Choroid plexus epithelial cell (primary cell): Measurements from ENCODE around the gene RASGEF1C.

Experiments
- DNase-seq: peaks from one replicate; pipeline ENCODE4 v3.0.0-alpha.2; 2010; ENCODE audit warnings: low read depth
- H3K4me3 ChIP-seq: 2 replicates; pipeline ENCODE4 v1.5.1; 2011; ENCODE audit warnings: low read depth, mild to moderate bottlenecking, control low read depth, low read length, moderate library complexity
- TF ChIP-seq, protein P1 (sequence below): conservative IDR thresholded peaks from 2 replicates; pipeline ENCODE4 v1.5.1; 2011; ENCODE audit warnings: low read depth, mild to moderate bottlenecking, control low read depth, inconsistent platforms, low read length, moderate library complexity

Gene RASGEF1C

DNA sequence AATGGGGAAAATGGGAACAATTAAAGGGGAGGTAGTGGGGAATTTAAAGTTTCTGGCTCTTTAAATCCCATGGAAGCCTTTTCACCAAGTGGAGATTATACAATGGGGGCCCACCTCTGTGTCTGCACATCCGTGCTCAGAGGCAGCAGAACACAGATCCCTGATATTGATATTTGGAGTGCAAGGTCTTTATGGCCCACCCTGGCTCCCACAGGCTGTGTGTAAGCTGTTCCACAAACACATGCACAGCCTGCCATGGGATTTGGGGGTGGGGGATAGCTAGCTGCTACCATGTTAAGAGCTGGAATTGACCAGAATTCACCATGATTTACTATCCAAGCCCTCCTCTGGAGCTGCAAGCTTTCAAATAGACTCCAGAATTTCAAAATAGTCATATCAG, 55.9 kb downstream of the RASGEF1C start:
- TF ChIP-seq, protein P1, sequence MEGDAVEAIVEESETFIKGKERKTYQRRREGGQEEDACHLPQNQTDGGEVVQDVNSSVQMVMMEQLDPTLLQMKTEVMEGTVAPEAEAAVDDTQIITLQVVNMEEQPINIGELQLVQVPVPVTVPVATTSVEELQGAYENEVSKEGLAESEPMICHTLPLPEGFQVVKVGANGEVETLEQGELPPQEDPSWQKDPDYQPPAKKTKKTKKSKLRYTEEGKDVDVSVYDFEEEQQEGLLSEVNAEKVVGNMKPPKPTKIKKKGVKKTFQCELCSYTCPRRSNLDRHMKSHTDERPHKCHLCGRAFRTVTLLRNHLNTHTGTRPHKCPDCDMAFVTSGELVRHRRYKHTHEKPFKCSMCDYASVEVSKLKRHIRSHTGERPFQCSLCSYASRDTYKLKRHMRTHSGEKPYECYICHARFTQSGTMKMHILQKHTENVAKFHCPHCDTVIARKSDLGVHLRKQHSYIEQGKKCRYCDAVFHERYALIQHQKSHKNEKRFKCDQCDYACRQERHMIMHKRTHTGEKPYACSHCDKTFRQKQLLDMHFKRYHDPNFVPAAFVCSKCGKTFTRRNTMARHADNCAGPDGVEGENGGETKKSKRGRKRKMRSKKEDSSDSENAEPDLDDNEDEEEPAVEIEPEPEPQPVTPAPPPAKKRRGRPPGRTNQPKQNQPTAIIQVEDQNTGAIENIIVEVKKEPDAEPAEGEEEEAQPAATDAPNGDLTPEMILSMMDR: no peak
- H3K4me3 ChIP-seq: no peak overlapping the region
- DNase-seq: no peak

DNA sequence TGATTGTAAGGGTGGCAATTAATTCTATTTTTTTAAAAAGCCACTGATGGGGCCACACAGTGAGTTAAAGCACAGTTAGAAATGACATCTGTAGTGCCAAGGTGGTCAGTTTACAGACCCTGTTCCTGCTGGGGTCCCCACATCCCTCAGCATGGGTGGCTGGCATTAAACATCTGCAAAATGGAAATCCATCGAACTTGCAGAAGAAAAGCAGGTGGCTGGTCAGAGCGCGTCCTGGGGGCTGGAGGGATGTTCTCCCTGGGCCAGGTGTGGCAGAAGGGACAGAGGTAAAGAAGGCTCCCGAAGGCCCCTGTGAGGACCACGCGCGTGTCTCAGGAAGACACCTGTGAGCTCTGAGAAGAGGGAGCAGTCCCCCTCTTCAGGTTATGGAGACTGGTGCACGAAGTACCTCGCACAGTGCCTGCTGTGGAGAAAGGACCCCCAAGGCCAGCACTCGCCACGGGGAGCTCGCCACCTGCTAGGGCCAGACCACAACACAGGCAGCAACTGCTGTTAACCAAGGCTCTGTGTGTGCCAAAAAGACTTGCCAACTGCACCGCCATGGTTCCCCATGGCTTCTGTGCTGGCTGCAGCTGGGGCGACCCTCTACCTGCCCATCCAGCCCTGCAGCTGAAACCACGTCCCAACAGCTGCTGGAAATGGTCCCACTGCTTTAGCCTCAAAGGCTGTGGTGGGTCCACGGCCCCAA, 65.2 kb downstream of the RASGEF1C start:
- TF ChIP-seq, protein P1: no peak
- no peak overlapping the region for H3K4me3 ChIP-seq
- no peak for DNase-seq

DNA sequence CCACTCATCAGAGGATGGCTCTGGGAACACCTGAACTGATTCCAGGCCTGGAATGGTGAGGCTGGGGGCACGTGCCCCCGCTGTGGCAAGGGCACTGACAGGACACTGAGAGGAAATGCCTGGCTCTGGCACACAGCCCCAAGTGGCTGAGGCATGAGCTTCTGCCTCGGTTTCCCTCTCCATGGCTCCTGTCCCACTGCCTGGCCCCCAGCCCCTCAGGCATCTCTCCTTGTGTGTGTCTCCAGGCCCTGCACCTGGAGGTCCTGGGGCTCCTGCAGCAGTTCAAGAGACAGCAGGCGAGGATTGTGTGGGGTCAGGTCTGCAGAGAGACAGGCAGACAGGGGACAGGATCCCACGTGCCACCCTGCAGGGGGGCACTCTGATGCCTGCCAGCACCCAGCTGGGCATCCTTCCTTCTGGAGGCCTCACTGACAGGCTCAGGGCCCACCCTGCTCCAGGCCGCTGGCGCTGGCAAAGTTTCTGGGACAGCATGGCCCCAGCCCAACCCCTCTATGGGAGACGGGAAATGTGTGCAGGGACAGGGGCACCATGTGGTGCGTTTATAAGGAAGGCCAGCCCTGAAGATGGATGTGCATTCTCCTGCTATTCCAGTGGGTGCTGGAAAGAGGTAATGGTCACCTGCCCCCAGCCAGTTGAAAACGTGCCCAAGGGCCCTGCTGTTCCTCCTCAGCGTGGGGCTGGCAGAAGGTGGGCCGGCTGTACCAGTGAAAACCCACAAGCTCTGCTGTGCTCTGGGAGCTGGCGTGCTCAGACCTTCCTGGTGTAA, 66.0 kb downstream of the RASGEF1C start:
- TF ChIP-seq, protein P1: no peak
- no peak overlapping the region for H3K4me3 ChIP-seq
- no peak for DNase-seq

DNA sequence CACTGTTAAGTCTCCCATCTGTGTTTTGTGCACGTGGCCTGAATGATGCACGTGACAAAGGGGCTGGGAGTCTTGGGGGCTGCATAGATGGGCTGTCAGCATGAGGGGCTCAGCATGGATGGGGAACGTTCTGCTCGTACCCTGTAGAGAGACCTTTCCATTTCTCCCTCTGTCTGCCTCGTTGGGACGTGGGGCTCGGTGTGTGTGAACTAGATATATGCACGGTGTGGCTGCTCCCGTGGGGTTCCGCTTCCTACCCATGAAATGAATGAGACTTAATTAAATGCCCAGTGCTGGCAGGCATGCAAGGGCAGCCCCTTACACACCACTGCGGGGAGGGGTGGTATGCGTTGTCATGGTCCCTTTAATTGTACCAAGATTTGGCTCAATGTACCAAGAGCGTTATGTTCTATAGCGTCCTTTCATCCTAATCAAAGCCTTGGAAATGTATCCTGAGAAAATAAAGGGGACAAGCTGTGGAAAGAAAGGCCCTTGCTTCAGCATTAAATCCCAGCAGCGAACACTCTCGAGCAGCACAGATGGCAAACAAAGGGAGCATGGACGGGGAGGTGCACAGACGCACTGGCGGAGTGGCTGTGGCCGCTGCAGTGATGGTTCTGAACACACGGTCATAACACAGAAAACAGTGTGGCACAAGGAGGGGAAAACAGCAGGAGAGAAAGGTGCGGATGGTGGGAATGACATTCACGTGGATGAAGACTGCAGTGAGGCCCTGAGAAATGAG, 66.8 kb downstream of the RASGEF1C start:
- TF ChIP-seq, protein P1: no peak
- no peak for DNase-seq
- no peak overlapping the region for H3K4me3 ChIP-seq

DNA sequence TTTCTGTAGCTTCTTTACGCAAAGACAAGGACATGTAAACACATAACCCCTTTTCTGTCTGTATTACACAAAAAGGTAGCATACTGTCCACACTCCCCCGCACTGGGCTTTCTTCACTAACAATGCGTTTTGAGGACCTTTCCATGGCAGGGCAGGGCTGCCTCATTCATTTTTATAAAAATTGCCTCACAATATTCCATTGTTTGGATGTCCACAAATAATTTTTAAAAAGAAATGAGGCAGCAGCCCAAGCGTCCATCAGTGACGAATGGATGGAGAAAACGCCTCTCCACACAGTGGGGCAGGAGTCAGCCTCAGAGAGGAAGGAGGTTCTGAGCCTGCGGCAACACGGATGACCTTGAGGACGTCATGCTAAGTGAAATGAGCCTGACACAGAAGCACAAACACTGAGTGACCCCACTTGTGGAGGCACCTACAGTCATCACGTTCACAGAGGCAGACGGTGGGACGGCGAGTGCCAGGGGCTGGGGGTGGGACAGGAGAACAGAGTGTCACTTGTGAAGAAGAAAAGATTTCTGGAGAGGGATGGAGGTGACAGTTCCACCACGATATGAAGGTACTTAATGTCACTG, 67.8 kb downstream of the RASGEF1C start:
- no peak for DNase-seq

DNA sequence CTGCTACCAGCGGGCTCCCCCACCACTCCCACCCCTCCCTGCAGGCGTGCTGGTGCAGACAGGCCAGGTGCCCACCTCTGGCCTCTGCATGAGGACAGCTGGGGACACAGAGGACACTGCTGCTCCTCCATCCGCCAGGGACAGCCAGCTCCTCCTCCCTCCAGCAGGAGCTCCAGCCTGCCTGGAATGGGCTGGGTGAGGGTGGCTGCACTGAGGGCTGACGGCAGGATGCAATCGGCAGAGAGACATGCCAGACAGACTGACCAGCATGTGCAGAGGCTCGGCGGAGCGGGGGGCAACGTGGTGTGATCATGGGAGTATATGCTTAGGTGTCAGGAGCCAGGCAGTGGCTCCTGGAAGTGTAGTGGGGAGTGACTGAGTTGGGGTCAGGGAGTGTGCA, 68.4 kb downstream of the RASGEF1C start:
- H3K4me3 ChIP-seq: no peak overlapping the region
- TF ChIP-seq, protein P1: no peak
- no peak for DNase-seq

More for the DNA sequence above, 67.8 kb downstream of the RASGEF1C start:
- TF ChIP-seq, protein P1: no peak
- no peak overlapping the region for H3K4me3 ChIP-seq
